OCI-LY1 (cell line): ENCODE results near the gene LRRC14B.
"Not testable (repeated sequence)": the region's sequence is repeated elsewhere in the genome, so short reads cannot be mapped to it uniquely, and the experiment has no call there.

Experiments
- EZH2 ChIP-seq: fragments of 200-600 bp; sonication (generic), shearing (Covaris generic); IDR thresholded peaks from 2 replicates; pipeline ENCODE4 v1.8.0; 2017; ENCODE audit warnings: borderline replicate concordance, mixed run types, mild to moderate bottlenecking, antibody characterized with exemption, low read length, moderate library complexity, mixed read lengths
- TF ChIP-seq, protein P1 (sequence below): fragments of 200-600 bp; sonication (generic), shearing (Covaris generic); IDR thresholded peaks from 2 replicates; pipeline ENCODE4 v1.5.1; 2017; ENCODE audit warnings: mild to moderate bottlenecking, antibody characterized with exemption, low read length, moderate library complexity, mixed read lengths

DNA sequence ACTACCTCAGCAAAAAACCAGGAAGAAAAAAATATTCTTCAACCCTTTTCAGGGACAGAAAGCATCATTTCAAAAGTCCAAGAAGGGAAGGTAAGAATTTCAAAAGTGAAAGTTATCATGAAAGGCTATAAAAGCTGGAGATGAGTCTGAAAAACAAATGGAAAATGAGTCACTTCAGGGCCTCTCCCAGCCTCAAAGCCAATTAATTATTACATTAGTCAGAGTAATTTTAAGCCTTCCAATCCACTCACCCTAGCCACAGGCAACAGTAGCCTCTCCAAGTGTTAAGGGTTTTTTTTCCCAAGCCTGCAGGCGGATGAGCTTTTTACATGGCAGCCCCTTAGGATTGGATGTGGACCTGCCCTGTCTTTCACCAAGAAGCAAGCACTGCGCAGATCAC lies 24.0 kb downstream of the LRRC14B start:
- TF ChIP-seq, protein P1, sequence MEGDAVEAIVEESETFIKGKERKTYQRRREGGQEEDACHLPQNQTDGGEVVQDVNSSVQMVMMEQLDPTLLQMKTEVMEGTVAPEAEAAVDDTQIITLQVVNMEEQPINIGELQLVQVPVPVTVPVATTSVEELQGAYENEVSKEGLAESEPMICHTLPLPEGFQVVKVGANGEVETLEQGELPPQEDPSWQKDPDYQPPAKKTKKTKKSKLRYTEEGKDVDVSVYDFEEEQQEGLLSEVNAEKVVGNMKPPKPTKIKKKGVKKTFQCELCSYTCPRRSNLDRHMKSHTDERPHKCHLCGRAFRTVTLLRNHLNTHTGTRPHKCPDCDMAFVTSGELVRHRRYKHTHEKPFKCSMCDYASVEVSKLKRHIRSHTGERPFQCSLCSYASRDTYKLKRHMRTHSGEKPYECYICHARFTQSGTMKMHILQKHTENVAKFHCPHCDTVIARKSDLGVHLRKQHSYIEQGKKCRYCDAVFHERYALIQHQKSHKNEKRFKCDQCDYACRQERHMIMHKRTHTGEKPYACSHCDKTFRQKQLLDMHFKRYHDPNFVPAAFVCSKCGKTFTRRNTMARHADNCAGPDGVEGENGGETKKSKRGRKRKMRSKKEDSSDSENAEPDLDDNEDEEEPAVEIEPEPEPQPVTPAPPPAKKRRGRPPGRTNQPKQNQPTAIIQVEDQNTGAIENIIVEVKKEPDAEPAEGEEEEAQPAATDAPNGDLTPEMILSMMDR, result not testable (repeated sequence)
- not testable (repeated sequence) for TF ChIP-seq EZH2
